HepG2 (cell line): ENCODE data around the gene ZBTB46. TPM values are rescaled to one million over a fixed set of nuclear protein-coding genes. Genes with fewer than 3 reads are reported as not detected.

ENCODE experiments used
- BCL6 ChIP-seq: IDR thresholded peaks from 2 replicates; pipeline ENCODE4 v1.6.1; 2016; ENCODE audit warnings: missing genetic modification reagents, missing compliant biosample characterization
- BRD4 ChIP-seq: sonication (generic); formaldehyde crosslinking; IDR thresholded peaks from 2 replicates; pipeline ENCODE4 v1.4.0; 2020; ENCODE audit warnings: missing genetic modification reagents
- CSRNP1 ChIP-seq: sonication (generic); formaldehyde crosslinking; IDR thresholded peaks from 2 replicates; pipeline ENCODE4 v1.8.1; 2023; ENCODE audit warnings: mild to moderate bottlenecking, missing genetic modification reagents
- DBP ChIP-seq: sonication (generic); formaldehyde crosslinking; IDR thresholded peaks from 2 replicates; pipeline ENCODE4 v1.4.0; 2020; ENCODE audit warnings: missing genetic modification reagents; ENCODE audit errors: not compliant biosample characterization
- ELF4 ChIP-seq: sonication (generic); formaldehyde crosslinking; IDR thresholded peaks from 2 replicates; pipeline ENCODE4 v1.5.0; 2020; ENCODE audit warnings: missing genetic modification reagents, mild to moderate bottlenecking, moderate library complexity, borderline replicate concordance
- HDAC2 ChIP-seq: sonication (generic); formaldehyde crosslinking; IDR thresholded peaks from 2 replicates; pipeline ENCODE4 v1.4.0; 2020; ENCODE audit warnings: missing genetic modification reagents
- HIVEP1 ChIP-seq: sonication (generic); formaldehyde crosslinking; IDR thresholded peaks from 2 replicates; pipeline ENCODE4 v1.4.0; 2020; ENCODE audit warnings: mild to moderate bottlenecking, missing genetic modification reagents
- LRRFIP1 ChIP-seq: sonication (generic); formaldehyde crosslinking; conservative IDR thresholded peaks from 2 replicates; pipeline ENCODE4 v1.4.0; 2020; ENCODE audit warnings: missing genetic modification reagents
- NFKBIZ ChIP-seq: IDR thresholded peaks from 2 replicates; pipeline ENCODE4 v1.6.1; 2018; ENCODE audit warnings: missing genetic modification reagents, missing compliant biosample characterization
- SP140L ChIP-seq: sonication (generic); formaldehyde crosslinking; IDR thresholded peaks from 2 replicates; pipeline ENCODE4 v1.4.0; 2020; ENCODE audit warnings: missing genetic modification reagents, borderline replicate concordance
- STAT6 ChIP-seq: sonication (generic); formaldehyde crosslinking; IDR thresholded peaks from 2 replicates; pipeline ENCODE4 v1.4.0; 2020; ENCODE audit warnings: missing genetic modification reagents, mild to moderate bottlenecking, borderline replicate concordance
- THYN1 ChIP-seq: sonication (generic); formaldehyde crosslinking; IDR thresholded peaks from 2 replicates; pipeline ENCODE4 v1.8.1; 2023; ENCODE audit warnings: low read depth, mild to moderate bottlenecking, moderate library complexity, missing genetic modification reagents, borderline replicate concordance
- ZFP1 ChIP-seq: IDR thresholded peaks from 2 replicates; pipeline ENCODE4 v1.6.1; 2016
- ZFP90 ChIP-seq: sonication (generic); formaldehyde crosslinking; IDR thresholded peaks from 2 replicates; pipeline ENCODE4 v1.8.0; 2022; ENCODE audit warnings: missing genetic modification reagents, mild to moderate bottlenecking, inconsistent platforms, borderline replicate concordance
- ZFYVE20 ChIP-seq: sonication (generic); formaldehyde crosslinking; IDR thresholded peaks from 2 replicates; pipeline ENCODE4 v1.8.0; 2023; ENCODE audit warnings: low read depth, mild to moderate bottlenecking, moderate library complexity, missing genetic modification reagents, borderline replicate concordance
- ZNF20 ChIP-seq: sonication (generic); formaldehyde crosslinking; IDR thresholded peaks from 2 replicates; pipeline ENCODE4 v1.4.0; 2020; ENCODE audit warnings: mild to moderate bottlenecking, moderate library complexity, missing genetic modification reagents
- ZNF280B ChIP-seq: sonication (generic); formaldehyde crosslinking; IDR thresholded peaks from 2 replicates; pipeline ENCODE4 v1.5.0; 2020; ENCODE audit warnings: missing genetic modification reagents, mild to moderate bottlenecking, borderline replicate concordance
- ZNF773 ChIP-seq: sonication (generic); formaldehyde crosslinking; IDR thresholded peaks from 2 replicates; pipeline ENCODE4 v1.4.0; 2020; ENCODE audit warnings: missing genetic modification reagents, borderline replicate concordance
- ZNF878 ChIP-seq: sonication (generic); formaldehyde crosslinking; IDR thresholded peaks from 2 replicates; pipeline ENCODE4 v1.8.1; 2023; ENCODE audit warnings: mild to moderate bottlenecking, missing genetic modification reagents, moderate library complexity
- polyA plus RNA-seq, 8 experiments: library from polyadenylated mRNA; depleted of rRNA in 3 of 8; stranded (reverse) in 7 of 8; unstranded in 1 of 8; fragments of >200 nt; fragmentation: Illumina TruSeq in 4 of 8; extraction: Trizol in 4 of 8; gene quantifications; 2 replicates each; pipeline versions ENCODE4 v1.2.1 to v1.2.3, GENCODE V29; 2011 to 2016; ENCODE audit warnings: low read depth in 4 of 8, missing spikeins in 1 of 8, mixed read lengths in 1 of 8; ENCODE audit not compliant: insufficient read depth in 1 of 8
- total RNA-seq, 5 experiments: library from RNA; depleted of rRNA; stranded (reverse); fragments of >200 nt; fragmentation: Illumina TruSeq; extraction: Trizol; gene quantifications; 2 replicates each; pipeline ENCODE4 v1.2.3, GENCODE V29; 2016; ENCODE audit warnings: low read depth in 1 of 5

ZBTB46 gene
- total and polyA plus RNA-seq, 2 of the 13 experiments (the other 11 are each of a cell fraction or from before 2014, with no cell fraction given), result 1.6 to 13.5 TPM

- TF ChIP-seq CSRNP1 (CRISPR knock-in tag) (0 out of 2 replicates have a peak, but pooled peaks have one; percentile 8), HDAC2 (CRISPR knock-in tag) (no peak), NFKBIZ (no peak), ZFP90 (CRISPR knock-in tag) (no peak), ZNF280B (0 out of 2 replicates have a peak, but pooled peaks have one; percentile 13), SP140L (CRISPR knock-in tag) (no peak), ELF4 (no peak), ZNF20 (CRISPR knock-in tag) (no peak), HIVEP1 (CRISPR knock-in tag) (no peak; the same call in none of the 2 replicates), BRD4 (0 out of 2 replicates have a peak, but pooled peaks have one; percentile 39), THYN1 (CRISPR knock-in tag) (no peak), ZNF773 (CRISPR knock-in tag) (no peak), DBP (CRISPR knock-in tag) (no peak), BCL6 (CRISPR knock-in tag) (no peak), ZFYVE20 (CRISPR knock-in tag) (no peak), ZFP1 (0 out of 2 replicates have a peak, but pooled peaks have one; percentile 4), STAT6 (CRISPR knock-in tag) (no peak), ZNF878 (no peak), LRRFIP1 (CRISPR knock-in tag) (no peak)
Observed at GRCh38 chr20:63863021-63863797, 32.1 kb upstream of the ZBTB46 start (continued).
